ENCODE data around the gene SMG6.

DNA sequence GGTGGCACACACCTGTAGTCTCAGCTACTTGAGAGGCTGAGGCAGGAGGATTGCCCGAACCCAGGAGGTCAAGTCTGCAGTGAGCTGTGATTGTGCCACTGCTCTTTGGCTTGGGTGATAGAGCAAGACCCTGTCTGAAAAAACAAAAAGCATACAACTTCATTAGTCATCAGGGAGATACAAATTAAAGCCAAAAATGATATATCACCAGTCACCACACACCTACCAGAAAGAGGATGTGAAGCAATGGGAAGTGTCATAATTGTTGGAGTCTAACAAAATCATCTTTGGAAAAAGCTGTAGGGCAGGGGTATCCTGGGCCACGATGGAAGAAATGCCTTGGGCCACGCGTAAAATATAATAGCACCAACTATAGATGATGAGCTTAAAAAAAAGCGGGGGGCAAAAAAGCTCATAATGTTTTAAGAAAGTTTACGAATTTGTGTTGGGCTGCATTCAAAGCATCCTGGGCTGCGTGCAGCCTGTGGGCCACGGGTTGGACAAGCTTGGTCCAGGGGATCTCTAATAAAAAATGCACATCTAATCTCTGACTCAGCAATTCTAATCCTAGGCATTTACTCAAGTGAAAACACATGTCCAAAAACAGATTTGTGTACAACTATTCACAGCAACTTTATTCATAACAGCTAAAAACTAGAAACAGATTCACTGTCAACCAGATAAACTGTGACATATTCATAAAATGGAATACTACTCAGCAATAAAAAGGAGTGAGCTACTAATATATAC is 182.8 kb downstream of the SMG6 start:
- TF ChIP-seq, protein P1, sequence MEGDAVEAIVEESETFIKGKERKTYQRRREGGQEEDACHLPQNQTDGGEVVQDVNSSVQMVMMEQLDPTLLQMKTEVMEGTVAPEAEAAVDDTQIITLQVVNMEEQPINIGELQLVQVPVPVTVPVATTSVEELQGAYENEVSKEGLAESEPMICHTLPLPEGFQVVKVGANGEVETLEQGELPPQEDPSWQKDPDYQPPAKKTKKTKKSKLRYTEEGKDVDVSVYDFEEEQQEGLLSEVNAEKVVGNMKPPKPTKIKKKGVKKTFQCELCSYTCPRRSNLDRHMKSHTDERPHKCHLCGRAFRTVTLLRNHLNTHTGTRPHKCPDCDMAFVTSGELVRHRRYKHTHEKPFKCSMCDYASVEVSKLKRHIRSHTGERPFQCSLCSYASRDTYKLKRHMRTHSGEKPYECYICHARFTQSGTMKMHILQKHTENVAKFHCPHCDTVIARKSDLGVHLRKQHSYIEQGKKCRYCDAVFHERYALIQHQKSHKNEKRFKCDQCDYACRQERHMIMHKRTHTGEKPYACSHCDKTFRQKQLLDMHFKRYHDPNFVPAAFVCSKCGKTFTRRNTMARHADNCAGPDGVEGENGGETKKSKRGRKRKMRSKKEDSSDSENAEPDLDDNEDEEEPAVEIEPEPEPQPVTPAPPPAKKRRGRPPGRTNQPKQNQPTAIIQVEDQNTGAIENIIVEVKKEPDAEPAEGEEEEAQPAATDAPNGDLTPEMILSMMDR (IDR thresholded peaks at IDR 0.05), result no peak
- TF ChIP-seq ZFX (IDR thresholded peaks at IDR 0.05; ENCODE audit: borderline replicate concordance), result no peak

Measured in 22Rv1 (cell line).